Inflammatory macrophage (primary cell): ENCODE measurements around the gene CCDC197.

Experiments
- DNase-seq, 2 donors: peaks; one replicate each; pipeline ENCODE4 v3.0.0-alpha.2; 2020 to 2022

The CCDC197 gene

GRCh38 chr14:93978735-93979134 is 18.4 kb upstream of the CCDC197 start:
- DNase-seq = no peak

DNA sequence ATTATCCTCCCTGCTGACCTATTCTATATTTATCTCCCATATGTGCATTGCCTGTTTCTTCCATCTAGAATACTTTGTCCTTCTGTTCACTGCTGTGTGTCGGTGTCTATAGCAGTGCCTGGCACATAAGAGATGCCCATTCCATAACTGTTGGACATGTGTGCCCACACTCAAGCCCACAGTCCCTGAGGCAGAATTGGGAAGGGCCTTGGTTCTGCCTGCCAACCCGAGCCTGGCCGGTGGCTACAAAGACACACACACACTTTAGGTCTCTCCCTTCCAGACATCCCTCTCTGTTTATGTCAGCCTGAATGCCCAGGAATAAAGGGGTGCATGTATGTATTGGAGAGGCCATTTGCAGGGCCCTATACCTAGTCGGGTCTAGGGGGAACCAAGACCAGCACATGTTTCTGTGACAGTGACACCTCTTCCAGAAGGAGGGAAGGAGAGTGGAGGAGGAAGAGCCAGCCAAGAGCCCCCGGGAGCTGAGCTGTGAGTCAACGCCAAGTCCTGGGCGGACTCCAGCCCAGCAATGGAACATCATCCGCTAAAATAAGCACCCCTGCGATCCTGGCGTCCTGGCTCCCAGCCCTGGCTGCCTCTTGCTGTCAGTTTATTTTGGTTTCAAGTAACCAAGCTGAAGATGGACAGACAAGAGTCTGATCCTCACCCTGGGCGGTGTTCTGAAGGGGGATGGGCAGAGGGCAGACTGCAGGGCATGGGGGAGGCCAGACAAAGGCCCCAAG is 16.5 kb upstream of the CCDC197 start:
- no peak for DNase-seq

GRCh38 chr14:93981316-93982229 is 15.5 kb upstream of the CCDC197 start:
- DNase-seq = no peak

DNA sequence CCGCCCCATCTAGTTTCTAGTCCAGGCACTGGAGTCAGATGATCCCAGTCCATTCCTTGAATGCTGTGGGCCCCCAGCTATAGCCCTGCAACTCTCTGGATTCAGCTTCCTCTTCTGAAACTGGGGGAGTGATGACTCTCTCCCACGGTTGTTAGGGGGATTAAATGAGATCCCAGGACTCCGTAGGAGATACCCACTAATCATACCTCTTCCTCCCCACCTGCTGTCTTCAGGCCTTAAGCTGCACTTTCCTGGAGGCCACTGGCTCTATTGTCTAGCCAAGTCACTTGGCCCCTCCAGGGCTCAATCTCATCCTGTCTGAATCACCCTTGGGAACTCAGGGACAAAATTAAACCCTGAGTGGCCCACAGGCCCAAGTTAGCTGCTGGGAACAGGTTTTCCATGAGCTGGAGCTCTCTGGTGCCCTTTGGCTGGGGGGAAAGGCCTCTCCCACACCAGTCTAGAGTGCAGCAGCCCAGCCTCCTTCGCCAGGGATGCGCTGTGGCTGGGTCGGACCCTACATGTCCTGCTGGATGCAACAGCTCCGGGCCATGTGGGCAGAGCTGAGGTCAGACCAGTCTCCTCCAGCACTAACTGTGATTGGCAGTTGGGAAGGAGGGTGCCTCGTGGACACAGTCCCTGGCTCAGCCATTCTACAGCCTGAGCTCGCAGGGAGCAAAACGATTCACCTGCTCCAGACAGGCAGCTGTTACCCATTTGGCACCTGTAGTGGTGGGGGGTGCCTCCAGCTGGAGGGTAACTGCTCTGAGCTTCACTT is 14.7 kb upstream of the CCDC197 start:
- DNase-seq = peak; percentile 30 to 65

DNA sequence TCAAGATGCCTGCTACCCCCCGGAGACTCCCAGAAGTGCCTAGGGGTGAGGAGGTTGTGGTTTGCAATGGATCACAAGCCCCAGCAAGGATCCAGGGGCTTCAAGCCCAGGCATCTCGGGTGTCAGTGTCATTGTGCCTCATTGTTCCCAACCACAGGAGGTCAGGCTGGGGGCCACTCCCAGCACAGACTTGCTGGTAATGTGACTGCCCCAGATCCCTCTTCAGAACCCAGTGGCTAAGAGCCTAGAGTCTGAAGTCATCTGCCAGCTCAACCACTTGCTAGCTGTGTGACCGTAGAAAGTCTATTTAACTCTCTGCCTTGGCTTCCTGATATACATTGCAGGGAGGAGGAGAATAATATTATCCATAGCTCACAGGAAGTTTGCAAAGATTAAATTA is 13.0 kb upstream of the CCDC197 start:
- DNase-seq = no peak

DNA sequence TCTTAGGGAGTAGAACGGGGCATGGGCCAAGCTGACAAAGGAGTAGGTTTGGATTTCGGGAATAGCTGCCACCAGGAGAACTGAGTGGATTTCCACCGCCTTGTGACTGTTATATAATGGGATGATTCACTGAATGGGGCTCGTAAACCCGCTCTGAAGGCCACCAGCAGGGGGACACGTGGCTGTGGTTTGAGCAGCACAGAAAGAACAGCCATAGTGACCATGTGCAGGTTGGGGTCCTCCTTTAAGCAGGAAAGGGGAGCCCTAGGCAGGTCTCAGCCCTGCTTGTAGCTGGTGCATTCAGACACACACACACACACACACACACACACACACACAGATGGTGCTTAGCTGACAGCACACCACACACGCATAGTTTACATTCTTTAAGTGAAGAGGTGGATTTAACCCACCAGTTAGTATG is 12.1 kb upstream of the CCDC197 start:
- peak in 1 of 2 donors; percentile 64 for DNase-seq

DNA sequence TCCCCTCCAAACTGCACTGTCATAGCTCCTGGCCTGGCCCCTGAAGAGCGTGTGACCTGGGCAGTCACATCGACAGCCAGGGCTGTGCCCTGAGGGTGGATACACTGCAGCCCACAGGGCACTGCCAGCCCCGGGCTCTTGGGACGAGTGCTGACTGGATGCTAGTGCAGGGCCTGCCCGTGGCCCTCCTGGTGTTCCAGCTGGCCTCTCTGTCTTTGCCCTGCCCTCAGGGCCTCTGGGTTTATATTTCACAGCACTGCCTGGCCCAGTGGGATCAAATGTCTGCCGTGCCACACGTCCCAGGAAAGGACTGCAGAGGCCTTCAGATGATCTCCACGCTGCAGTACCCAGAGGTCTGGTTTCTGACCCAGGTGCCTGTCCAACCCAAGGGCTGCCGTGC is 10.1 kb upstream of the CCDC197 start:
- peak in 1 of 2 donors; percentile 48 for DNase-seq

GRCh38 chr14:93987376-93987775 is 9.7 kb upstream of the CCDC197 start:
- DNase-seq = no peak

DNA sequence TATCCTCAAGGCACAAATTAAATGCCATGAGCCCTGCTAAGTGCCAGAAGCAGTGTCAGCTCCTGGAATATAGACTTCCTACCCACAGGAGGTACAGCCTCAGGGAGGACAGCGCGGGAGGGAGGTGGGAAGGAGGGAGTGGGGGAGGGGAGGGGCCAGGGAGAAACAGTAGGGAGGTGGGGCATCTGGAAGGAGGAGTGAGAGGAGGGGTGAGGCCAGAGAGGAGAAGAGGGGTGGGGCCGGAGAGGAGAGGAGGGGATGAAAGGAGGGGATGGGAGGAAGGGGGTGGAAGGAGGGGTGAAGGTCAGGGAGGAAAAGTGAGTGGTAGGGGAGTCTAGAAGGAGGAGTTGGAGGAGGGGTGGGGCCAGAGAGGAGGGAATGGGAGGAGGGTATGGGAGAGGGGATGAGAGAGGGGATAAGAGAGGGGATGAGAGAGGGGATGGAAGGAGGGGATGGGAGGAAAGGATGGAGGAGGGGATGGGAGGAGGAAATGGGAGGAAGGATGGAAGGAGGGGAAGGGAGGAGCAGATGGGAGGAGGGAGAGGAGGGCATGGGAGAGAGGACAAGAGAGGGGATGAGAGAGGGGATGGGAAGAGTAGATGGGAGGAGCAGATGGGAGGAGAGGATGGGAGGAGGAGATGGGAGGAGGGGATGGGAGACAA is 9.2 kb upstream of the CCDC197 start:
- DNase-seq = no peak

DNA sequence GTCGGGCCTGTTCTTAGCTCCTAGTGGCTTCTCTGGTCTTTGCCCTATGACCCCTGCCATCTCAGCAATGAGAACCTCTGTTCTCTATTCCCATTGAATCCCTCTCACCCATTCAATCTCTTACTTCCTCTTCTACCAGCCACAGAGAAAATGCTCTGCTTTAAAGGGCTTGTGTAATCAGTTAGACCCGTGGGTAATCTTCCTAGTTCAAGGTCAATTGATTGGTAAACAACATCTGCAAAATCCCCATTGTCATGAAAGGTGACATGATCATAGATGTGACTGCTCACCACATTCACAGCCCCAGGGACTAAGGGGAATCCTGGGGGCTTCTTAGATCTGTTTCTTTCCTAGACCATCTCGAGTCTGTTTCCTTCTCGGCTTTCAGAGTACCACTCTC is 7.2 kb upstream of the CCDC197 start:
- peak; percentile 76 for DNase-seq

- DNase-seq = no peak
Measured at GRCh38 chr14:93991212-93991611, 5.9 kb upstream of the CCDC197 start.

DNA sequence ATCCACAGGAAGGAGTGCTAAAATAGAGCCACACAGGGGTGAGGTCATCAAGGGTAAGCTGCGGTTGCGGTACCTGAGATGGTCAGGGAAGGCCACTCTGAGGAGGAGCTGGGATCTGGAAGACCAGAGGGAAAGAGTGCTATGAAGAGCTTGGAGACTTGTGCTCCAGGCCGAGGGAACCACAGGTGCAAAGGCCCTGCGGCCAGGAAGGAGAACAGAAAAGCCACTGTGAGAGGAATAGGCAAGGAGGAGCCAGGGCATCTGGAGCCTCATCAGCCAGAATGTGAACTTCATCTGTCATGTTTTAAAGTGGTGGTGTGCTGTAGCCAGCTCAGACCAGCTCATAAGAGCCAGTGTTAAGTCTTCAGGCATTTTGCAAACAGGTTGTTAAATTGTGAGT is 5.5 kb upstream of the CCDC197 start:
- no peak for DNase-seq

GRCh38 chr14:93993382-93993781 is 3.7 kb upstream of the CCDC197 start:
- DNase-seq = no peak

DNA sequence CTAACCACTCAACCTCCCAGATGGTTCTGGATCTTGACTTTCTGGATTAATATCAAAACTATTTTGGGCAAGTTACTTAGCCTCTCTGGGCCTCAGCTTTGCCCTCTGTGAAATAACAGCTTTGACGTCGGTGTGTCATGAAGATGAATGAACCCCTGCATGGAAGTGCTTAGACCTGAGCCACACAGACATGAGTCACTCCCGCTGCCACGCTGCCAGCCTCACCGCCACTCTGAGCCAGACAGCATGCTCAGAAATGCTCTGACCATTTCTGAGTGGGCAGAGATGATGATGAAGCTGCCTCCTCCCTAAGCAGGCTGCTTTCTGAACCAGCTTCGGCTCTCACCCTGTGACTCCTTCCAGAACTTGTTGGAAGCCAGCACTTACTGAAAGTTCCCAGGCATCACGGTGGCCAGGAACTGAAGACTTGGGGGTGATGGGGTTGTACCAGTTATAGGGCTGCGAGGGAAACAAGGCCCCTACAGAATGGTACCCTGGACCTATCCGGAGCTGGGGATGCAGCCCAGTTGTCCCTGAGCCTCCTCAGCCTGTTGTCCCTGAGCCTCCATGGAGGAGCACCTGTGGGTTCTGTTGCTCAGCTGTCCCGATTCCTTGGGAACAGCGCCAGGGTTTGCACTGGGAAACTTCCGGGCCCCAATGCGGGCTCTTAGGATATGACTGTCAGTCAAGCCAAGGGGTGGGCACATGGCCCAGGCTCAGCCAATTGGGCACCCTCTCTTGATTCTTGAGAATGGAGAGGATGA is 2.0 kb upstream of the CCDC197 start:
- DNase-seq = peak; percentile 51 to 84

DNA sequence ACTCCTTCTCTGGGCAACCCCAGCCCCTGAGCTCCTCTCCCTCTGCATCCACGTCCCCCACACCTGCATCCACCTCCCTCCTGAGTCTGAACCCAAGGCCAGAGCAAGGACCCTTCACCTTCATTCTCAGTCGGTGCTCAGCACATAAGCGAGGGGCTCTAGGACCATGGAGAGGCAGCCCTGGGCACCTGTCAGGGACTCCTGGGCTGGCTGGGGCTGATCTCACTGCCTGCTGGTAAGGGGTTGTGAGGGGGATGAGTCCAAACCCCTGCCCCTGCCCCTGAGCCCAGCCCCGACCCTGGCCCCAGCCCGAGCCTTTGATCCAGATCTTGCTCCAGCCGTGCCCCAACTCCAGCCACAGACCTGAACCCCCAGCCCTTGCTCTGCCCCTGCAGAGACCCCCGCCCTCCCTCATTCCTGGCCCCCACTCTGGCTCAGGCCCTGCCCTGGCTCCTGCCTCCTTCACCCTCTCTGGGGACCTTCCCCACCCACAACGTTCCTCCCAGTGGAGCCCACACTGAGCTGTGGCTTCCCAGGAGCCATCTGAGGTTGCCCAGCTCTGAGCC is 888 bp upstream of the CCDC197 start:
- no peak for DNase-seq

GRCh38 chr14:93997916-93998870 is 1.1 kb downstream of the CCDC197 start:
- no peak for DNase-seq

GRCh38 chr14:93998871-93999403 is 1.8 kb downstream of the CCDC197 start:
- no peak for DNase-seq

DNA sequence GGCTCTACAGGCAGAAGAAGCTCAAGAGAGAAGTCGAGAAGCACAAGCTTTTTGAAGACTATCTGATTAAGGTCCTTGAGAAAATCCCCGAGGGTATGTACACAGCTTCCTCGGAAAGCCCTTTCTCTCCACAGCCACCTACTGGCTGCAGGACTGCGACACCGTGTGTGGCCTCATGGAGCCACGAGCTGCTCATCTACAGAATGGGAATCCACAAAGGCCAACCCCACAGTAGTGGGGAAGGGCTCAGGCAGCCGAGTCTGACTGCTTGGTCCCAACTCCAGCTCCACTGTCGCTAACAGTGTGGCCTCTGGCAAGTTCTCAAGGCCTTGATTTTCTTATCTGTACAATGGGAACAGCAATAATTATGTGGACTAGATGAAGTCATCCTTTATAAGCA is 2.5 kb downstream of the CCDC197 start:
- no peak for DNase-seq

DNA sequence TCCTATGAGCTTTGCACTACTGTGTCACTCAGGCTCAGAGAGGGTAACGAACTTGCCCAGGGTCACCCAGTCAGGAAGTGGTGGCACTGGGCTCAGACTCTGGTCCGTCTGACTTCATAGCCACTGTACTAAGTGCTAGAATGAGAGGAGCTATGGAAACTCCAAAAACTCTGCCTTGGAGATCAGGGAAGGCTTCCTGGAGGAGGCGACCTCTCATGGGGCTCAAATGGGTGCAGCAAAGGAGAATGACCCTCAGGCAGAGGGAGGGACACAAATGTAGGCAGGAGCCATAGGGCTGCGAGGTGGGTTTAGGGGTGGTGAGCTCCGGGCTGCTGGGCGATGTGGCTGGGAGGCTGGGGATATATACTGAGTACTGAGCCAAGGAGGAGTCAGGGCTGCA is 3.2 kb downstream of the CCDC197 start:
- no peak for DNase-seq

GRCh38 chr14:94001016-94001415 is 3.9 kb downstream of the CCDC197 start:
- no peak for DNase-seq
